ENCODE data around the gene ZBTB7C.

Gene ZBTB7C

GRCh38 chr18:48173557-48173956, 235.6 kb downstream of the ZBTB7C start:
- DNase-seq (ENCODE audit: low read depth): no peak
- no peak for TF ChIP-seq CTCF (IDR thresholded peaks at IDR 0.05; ENCODE audit: low read length, missing control alignments)
- H3K4me3 ChIP-seq (replicated peaks; ENCODE audit: low read depth, low read length): no peak overlapping the region

- TF ChIP-seq CTCF (IDR thresholded peaks at IDR 0.05; ENCODE audit: low read length, missing control alignments): no peak
- no peak for DNase-seq (ENCODE audit: low read depth)
- H3K4me3 ChIP-seq (replicated peaks; ENCODE audit: low read depth, low read length): no peak overlapping the region
These were observed 236.8 kb downstream of the ZBTB7C start for GRCh38 chr18:48172226-48173006.

- no peak for TF ChIP-seq CTCF (IDR thresholded peaks at IDR 0.05; ENCODE audit: low read length, missing control alignments)
- DNase-seq (ENCODE audit: low read depth): no peak
- H3K4me3 ChIP-seq (replicated peaks; ENCODE audit: low read depth, low read length): no peak overlapping the region
These were observed 237.5 kb downstream of the ZBTB7C start for GRCh38 chr18:48171490-48172188.

GRCh38 chr18:48170651-48171050, 238.5 kb downstream of the ZBTB7C start:
- DNase-seq (ENCODE audit: low read depth): no peak
- H3K4me3 ChIP-seq (replicated peaks; ENCODE audit: low read depth, low read length): no peak overlapping the region
- no peak for TF ChIP-seq CTCF (IDR thresholded peaks at IDR 0.05; ENCODE audit: low read length, missing control alignments)

GRCh38 chr18:48168861-48169260, 240.3 kb downstream of the ZBTB7C start:
- no peak overlapping the region for H3K4me3 ChIP-seq (replicated peaks; ENCODE audit: low read depth, low read length)
- no peak for DNase-seq (ENCODE audit: low read depth)
- no peak for TF ChIP-seq CTCF (IDR thresholded peaks at IDR 0.05; ENCODE audit: low read length, missing control alignments)

GRCh38 chr18:48167897-48168253, 241.3 kb downstream of the ZBTB7C start:
- TF ChIP-seq CTCF (IDR thresholded peaks at IDR 0.05; ENCODE audit: low read length, missing control alignments): no peak
- H3K4me3 ChIP-seq (replicated peaks; ENCODE audit: low read depth, low read length): no peak overlapping the region
- no peak for DNase-seq (ENCODE audit: low read depth)

All from fibroblast of pulmonary artery (primary cell).